Measurements from ENCODE around the gene NAV2.

The NAV2 gene

DNA sequence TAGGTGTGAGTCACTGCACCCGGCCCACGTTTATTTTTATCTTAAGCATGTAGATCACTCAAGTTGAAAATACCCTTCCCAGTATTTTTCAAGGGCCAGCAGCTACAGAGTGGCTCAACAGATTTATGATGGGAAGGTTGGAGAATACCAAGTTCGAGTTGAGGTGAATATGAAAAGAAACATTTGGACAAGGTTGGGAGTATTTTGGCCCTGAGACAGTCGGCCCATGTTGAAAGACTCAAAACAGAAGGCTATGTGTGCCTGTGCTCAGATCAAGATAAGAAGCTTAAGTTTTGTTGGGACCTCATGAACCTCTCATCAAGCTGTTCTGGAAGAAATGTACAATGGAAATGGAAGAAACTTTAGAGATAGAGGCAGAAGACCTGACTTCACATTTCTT lies 248.6 kb downstream of the NAV2 start:
- no peak overlapping the region for H3K27ac ChIP-seq
- no peak overlapping the region for H3K4me3 ChIP-seq (ENCODE audit: low read depth in 1 of 2, low read length in 1 of 2)
- no peaks in the 10 kb centered on the region for H3K9me3 ChIP-seq
- H3K36me3 ChIP-seq = peaks cover 47% of the 10 kb centered on the region
- TF ChIP-seq CTCF (IDR thresholded peaks at IDR 0.05) = no peak
- no peaks in the 10 kb centered on the region for H3K4me1 ChIP-seq (ENCODE audit: control insufficient read depth in 1 of 2, insufficient read depth in 1 of 2, low read depth in 1 of 2, low read length in 1 of 2)
- peaks cover 8% of the 10 kb centered on the region for H3K27me3 ChIP-seq

GRCh38 chr11:19962053-19962800 lies 249.6 kb downstream of the NAV2 start:
- TF ChIP-seq CTCF (IDR thresholded peaks at IDR 0.05) = no peak
- no peaks in the 10 kb centered on the region for H3K4me1 ChIP-seq (ENCODE audit: control insufficient read depth in 1 of 2, insufficient read depth in 1 of 2, low read depth in 1 of 2, low read length in 1 of 2)
- H3K9me3 ChIP-seq = no peaks in the 10 kb centered on the region
- H3K4me3 ChIP-seq (ENCODE audit: low read depth in 1 of 2, low read length in 1 of 2) = no peak overlapping the region
- peaks cover 48% of the 10 kb centered on the region for H3K36me3 ChIP-seq
- peaks cover 8% of the 10 kb centered on the region for H3K27me3 ChIP-seq
- no peak overlapping the region for H3K27ac ChIP-seq

- Histone ChIP-seq H3K4me1 (ENCODE audit: control insufficient read depth in 1 of 2, insufficient read depth in 1 of 2, low read depth in 1 of 2, low read length in 1 of 2) (no peaks in the 10 kb centered on the region), H3K36me3 (peaks cover 49% of the 10 kb centered on the region), H3K27ac (no peak overlapping the region), H3K4me3 (ENCODE audit: low read depth in 1 of 2, low read length in 1 of 2) (no peak overlapping the region), H3K27me3 (peaks cover 8% of the 10 kb centered on the region), H3K9me3 (no peaks in the 10 kb centered on the region)
- TF ChIP-seq CTCF (IDR thresholded peaks at IDR 0.05) = no peak
These were observed 250.2 kb downstream of the NAV2 start for GRCh38 chr11:19962801-19963175.

- H3K4me1 ChIP-seq (ENCODE audit: control insufficient read depth in 1 of 2, insufficient read depth in 1 of 2, low read depth in 1 of 2, low read length in 1 of 2) = no peaks in the 10 kb centered on the region
- no peak for TF ChIP-seq CTCF (IDR thresholded peaks at IDR 0.05)
- H3K9me3 ChIP-seq = no peaks in the 10 kb centered on the region
- peaks cover 8% of the 10 kb centered on the region for H3K27me3 ChIP-seq
- H3K27ac ChIP-seq = no peak overlapping the region
- no peak overlapping the region for H3K4me3 ChIP-seq (ENCODE audit: low read depth in 1 of 2, low read length in 1 of 2)
- H3K36me3 ChIP-seq = peaks cover 46% of the 10 kb centered on the region
These were observed 251.2 kb downstream of the NAV2 start for GRCh38 chr11:19963697-19964387.

DNA sequence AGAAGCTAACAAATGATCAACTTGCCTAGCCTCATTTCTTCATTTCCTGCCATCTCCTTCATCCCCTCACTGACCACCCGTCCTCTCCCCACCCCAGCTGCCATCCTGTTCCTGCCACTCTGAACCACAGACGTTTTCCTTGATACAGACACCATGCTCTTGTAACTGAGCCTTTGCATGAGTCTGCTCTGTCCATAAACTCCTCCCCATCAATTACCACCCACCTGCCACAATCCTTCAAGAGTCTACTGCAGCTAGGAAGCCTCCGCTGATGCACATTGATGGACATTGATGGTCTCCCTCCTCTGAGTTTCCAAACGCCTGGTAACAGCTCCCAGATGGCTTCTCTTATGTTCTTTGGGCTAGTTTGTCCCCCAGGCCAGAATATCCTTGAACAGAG lies 253.8 kb downstream of the NAV2 start:
- TF ChIP-seq CTCF (IDR thresholded peaks at IDR 0.05) = no peak
- H3K27ac ChIP-seq = no peak overlapping the region
- peaks cover 39% of the 10 kb centered on the region for H3K36me3 ChIP-seq
- H3K9me3 ChIP-seq = no peaks in the 10 kb centered on the region
- no peak overlapping the region for H3K4me3 ChIP-seq (ENCODE audit: low read depth in 1 of 2, low read length in 1 of 2)
- no peaks in the 10 kb centered on the region for H3K4me1 ChIP-seq (ENCODE audit: control insufficient read depth in 1 of 2, insufficient read depth in 1 of 2, low read depth in 1 of 2, low read length in 1 of 2)
- peaks cover 8% of the 10 kb centered on the region for H3K27me3 ChIP-seq

Measured in neutrophil (primary cell).